Measurements from ENCODE around the gene WDR1. TPM values are rescaled to one million over a fixed set of nuclear protein-coding genes. Genes with fewer than 3 reads are reported as not detected.
A peak's percentile ranks its signal among the peaks of the same experiment; 100 is the strongest.

Gene WDR1, protein sequence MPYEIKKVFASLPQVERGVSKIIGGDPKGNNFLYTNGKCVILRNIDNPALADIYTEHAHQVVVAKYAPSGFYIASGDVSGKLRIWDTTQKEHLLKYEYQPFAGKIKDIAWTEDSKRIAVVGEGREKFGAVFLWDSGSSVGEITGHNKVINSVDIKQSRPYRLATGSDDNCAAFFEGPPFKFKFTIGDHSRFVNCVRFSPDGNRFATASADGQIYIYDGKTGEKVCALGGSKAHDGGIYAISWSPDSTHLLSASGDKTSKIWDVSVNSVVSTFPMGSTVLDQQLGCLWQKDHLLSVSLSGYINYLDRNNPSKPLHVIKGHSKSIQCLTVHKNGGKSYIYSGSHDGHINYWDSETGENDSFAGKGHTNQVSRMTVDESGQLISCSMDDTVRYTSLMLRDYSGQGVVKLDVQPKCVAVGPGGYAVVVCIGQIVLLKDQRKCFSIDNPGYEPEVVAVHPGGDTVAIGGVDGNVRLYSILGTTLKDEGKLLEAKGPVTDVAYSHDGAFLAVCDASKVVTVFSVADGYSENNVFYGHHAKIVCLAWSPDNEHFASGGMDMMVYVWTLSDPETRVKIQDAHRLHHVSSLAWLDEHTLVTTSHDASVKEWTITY
- polyA plus RNA-seq (ENCODE audit: insufficient read length in 4 of 4), result 100 to 1,000 TPM; 140 to 226 (median 188) TPM

DNA sequence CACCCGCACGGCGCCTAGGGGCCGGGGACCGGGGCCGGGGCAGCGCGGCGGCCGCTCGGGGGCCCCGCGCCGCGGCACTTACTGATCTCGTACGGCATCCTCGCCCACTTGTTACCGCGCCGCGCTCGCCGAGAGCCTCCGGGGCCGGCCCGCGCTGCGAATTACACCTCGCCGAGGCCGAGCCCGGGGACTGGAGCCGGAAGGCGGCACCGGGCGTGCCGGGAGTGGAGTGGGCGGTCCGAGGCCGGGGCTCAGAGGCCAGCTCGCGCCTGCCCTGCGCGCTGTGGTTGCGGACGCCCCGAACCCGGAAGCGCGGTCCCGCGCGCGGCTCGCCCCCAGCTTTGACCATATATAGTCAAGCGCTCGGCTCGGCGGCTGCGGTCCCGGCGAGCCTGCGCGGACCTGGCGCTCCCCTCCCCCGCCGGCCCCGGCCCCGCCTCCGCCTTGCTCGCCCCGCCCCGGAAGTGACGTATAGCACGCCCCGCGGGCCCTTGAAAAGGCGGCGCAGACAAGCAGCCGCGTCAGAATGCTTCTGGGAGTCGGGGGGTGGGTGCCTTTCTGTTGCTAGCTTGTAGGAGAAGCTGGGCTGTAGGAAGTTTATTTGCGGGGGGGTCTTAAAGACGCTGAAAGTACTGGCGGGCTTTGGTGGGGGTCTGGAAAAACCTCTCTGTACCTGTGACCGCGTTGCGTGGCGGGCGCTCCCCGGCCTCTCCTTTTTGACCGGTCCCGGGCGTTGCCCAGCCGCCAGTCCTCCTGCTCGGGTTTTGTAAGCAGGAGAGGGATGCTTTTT is at the start of gene WDR1:
Gene WDR1 (minus strand): TSS at position 231 of the 790 bp plus-strand sequence. CDS start 133 bp downstream, at position 98.
- DNase-seq (ENCODE audit: low read depth in 4 of 4, low spot score in 3 of 4), result peak; percentile 86 to 91 (median 88)

DNA sequence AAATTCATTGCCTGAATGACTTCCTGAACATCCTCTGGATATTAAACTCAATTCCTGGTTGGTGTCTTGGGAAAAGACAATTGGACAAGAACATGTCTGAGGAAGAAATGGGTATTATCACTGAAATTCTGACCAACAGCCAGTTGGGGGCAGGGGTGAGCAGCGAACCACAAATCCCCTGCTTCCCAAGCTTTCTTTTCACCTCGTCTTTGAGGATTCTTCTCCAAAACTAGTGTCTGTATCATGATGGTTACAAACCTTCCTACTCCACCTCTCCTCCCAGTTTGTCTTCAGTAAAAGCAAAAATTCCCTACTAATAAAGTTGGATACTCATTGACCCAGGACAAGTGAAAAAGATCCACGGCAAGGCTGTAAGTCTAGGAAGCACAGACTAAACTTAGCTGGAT is 48.3 kb upstream of the WDR1 start:
- no peak for DNase-seq (ENCODE audit: low read depth in 4 of 4, low spot score in 3 of 4)

DNA sequence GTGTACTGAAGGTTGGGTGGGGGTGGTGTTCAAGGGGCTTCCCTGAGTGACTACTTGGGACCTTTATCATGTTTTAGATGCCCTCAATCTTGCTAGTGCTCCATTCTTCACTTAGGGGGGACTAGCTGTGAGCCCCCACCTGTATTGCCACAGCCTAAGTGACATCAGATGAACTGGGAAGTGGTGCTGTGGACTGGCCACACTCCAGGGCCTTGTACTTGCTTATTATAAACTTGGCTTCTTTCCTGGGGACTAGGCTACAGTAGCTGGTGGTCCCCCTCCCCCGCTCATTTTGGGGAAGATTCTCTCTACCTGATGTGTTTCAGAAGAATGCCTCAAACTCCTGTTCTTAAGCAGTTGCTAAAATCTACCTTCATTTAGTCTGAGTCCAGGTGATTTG is 46.7 kb upstream of the WDR1 start:
- DNase-seq (ENCODE audit: low read depth in 4 of 4, low spot score in 3 of 4), result no peak

DNA sequence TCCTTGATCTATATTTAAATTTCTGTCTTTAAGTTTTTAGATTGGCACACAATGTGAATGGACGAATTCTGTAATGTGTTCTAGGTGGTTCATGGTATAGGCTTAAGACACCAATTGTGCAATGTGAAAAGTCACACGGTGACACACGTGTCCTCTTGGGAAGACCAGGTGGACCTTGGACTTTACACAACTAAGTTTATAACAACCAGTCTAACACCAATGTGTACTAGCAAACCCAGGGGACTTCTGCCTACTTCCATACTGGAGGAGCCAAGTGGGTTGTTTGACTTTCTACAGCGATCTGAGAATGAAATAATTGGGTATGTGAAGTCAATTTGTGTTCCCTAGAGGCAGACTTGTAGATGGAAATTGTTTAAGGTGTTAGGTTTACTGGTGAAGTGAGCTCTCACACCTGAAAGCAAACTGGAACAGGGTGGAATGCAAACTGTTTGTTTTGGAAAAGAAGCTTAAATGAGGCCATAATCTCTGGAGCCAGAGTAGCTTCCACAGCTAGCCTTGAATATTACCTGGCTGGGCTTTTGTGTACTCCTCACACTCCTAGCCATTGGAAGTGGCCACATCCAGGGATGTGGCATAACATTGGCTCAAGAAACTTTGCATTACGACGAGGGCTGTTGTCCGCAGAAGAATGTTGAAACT is 45.9 kb upstream of the WDR1 start:
- no peak for DNase-seq (ENCODE audit: low read depth in 4 of 4, low spot score in 3 of 4)

DNA sequence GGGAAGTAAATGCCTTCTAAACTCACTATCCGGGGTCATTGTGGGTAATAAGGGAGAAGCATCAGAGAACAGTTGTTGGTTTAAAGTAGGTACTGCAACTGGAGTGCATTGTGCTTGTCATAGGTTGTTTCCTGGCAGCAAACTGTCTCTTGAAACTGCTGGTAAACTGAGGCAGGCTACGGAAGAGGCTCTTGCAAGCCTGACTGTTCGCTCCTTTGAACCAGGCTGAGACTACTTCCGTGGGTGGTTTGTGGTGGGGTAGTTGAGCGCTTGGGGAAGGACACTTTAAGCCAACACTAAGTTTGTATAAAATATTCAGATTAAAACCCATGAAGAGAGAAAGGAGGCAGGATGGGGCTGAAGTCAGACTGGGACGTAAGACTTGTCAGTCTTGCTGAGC is 45.2 kb upstream of the WDR1 start:
- no peak for DNase-seq (ENCODE audit: low read depth in 4 of 4, low spot score in 3 of 4)

DNA sequence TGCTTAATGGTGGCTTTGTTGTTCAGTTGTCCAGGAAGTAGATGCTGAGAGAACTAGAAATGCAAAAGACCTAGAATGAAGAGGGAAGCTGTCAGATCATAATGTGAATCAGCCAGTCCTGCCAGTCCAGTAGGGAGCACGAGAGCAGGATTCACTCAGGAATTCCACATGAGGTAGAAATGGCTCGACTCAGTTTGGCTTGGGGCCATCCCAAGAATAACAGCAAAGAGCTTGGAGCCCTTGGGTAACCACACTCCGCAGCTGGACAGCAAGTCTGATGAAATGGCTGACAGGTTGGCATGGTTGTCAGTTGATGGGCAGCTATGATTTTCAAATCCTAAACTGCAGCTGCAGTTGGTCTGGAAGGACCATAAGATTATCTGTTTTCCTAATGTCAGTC is 44.5 kb upstream of the WDR1 start:
- DNase-seq (ENCODE audit: low read depth in 4 of 4, low spot score in 3 of 4), result no peak

DNA sequence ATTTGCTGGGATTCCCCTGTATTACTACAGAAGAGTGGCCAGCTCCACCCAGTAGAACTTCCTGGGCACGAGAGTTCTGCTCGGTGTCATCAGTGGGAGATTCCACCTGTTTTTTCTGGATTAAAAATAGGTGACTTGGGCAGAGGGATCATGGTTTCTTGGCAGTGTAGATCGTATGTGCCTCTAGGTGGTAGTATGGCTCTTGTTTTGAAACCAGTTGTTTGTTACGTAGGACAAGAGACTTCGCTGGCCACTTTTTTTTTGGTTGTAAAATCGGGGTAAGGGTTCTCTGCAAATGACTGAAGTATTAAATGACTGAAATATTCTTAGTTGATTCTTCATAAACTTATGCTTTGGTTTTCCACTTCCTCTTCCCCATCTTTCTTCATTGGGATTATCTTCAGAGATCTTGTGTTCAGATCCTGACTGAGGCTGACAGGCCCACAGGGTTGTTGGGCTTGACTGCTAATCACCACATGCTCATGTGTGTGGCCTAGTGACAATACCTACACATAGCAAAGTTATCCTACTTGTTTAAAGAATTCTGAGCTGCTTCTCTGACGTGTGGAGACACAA is 43.8 kb upstream of the WDR1 start:
- DNase-seq (ENCODE audit: low read depth in 4 of 4, low spot score in 3 of 4), result no peak

DNA sequence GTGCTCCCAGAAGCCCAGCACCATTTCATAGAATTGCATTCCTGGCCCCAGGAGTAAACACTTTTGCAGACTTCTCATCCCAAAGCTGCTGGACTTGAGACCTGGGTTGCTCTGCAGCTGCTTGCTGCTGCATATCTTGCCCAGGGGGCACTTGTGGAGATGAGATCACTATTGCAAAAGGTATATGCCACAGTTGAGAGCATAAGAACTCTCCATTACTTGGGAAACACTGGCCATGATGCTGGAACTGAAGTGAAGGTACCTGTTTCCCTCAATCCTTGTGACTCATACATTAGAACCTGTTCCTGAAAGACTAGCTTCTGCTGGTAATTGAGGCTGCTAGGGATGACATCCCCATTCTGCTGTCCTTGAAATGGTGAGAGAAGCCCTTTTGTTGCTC is 43.1 kb upstream of the WDR1 start:
- DNase-seq (ENCODE audit: low read depth in 4 of 4, low spot score in 3 of 4), result no peak

DNA sequence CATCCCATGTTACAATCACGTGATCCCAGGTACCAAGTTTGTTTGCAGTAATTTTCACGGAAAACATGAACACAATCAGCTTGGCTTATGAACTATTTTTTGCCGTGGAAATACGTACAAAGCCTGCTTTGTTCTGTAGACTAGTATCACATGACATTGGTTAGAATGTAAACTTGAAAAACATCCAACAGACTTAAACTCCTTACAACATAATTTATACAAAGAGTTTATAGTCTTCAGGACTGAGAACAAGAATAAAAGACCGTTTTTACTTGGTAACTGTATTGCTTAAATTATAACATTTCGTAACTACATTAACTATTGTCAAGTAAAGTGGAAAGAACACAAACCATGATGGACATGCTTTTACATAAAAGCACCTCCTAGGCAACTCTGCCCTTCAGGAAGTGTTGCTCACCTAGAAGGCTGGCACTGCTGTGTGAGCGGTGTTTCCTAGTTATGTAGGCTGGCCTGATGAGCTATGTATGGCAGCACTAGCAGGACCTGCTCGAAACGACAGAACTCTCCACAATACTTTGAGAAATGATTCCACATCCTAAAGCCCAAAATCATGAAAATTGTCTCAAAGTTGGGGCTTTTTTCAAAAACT is 41.8 kb upstream of the WDR1 start:
- no peak for DNase-seq (ENCODE audit: low read depth in 4 of 4, low spot score in 3 of 4)

DNA sequence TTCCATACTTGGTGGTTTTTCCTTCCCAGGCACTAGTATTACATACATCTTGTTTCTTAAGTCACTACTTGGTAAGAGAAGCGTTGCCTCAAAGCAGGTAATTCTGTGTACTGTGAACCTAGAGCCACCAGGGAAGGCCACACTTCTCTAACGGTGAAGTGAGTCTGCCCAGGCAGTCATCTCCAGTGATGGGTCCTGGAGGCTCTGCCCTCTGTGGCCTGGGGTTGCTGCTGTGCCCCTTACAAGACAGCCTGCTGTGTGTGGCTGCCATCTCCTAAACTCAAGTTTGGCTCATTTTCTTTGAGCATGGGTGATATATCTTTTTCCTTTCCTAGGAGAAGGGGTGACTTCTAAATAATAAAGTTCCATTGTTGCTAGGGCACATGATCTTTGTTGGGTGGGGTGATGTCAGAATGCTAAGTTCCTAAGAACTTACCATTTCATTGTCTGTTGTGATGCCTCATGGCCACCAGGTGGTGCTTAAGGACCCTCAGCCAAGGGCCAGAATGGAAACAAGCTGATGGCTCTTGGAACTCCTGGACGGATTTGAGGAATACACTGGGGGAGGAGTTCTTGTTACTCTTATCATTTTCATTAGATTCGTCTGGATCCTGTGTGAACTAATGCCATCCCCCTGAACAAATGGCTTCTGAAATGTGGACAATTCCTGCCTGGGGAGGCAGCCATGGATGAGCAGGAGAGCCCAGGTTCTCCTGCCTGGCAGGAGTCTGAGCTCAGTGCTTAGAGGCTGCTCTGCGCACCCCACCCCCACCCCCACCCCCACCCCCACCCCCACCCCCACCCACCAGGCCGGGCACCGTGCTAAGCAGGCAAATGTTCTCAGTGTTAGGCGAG is 41.1 kb upstream of the WDR1 start:
- peak in 2 of 4 donors; percentile 51 to 64 for DNase-seq (ENCODE audit: low read depth in 4 of 4, low spot score in 3 of 4)

DNA sequence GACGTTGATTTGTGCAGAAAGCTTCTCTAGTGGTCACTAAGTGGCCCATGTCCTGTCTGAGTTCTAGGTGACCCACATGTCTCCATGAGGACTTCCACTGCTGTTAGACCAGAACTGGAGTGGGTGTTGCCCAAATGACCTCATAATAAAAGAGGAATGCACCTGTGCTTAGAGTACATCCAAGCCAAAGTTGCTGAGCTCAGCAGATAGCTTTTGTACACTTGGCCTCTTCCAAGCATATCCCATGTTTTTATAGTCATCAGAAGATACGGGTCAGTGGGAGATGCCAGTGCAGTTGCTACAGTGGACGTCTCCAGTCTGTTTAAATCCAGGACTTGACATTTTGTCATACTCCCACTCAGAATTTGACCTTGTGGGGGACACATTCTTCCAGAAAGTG is 37.6 kb upstream of the WDR1 start:
- DNase-seq (ENCODE audit: low read depth in 4 of 4, low spot score in 3 of 4), result no peak

DNA sequence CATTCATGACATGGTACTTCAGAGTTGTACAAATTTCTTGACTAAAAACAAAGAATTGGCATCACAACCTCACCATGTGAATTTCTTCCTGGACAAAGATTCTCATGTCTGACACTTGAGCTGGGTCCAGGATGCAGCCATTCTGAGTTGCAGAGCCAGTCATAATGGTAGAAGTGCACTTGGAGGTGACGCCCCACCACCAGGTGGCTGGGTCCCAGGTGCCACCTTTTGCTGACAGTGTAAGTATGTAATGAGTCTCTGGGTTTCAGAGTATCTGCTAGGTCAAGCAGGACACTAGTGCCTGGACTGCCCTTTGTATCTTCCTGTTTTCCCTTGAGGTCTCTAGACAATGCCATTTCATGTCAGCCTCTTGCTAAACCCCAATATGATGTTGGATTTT is 36.6 kb upstream of the WDR1 start:
- no peak for DNase-seq (ENCODE audit: low read depth in 4 of 4, low spot score in 3 of 4)

DNA sequence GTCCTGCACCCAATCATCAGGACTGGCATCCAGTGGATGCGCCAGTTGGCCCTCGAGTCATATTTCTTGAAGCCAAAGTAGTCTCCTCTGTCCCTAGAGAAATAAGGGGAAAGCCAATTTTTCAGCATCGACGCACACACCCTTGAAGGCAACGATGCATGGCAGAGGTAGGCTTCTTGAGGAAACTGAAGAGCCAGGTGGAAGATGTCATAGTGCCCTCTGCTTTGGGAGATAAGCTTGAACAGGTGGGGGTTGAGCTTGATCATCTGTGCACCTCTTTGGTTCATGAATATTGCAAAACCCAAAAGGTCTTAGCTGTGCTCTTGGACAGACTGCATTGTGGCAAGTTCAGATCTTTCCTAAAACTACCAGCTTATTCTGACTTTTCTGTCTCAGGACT is 34.6 kb upstream of the WDR1 start:
- DNase-seq (ENCODE audit: low read depth in 4 of 4, low spot score in 3 of 4), result no peak

DNA sequence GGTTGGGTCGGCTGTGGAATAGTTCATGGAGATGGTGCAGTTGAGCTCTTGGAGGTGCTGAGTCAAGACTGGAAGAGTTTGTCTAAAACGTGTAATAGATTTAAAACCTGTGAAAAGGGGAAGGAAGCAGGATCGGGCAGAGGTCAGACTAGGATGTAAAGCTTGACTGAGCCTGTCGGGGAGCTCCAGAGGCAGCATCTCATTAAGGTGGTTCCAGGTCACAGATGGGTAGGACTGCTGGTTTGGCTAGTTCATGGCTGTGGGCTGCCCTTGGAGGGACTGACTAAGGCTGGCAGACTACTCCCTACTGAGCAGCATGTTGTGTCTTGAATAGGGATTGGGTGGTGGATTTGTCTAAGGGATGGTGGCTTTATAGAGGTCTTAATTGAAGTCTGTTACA is 28.4 kb upstream of the WDR1 start:
- no peak for DNase-seq (ENCODE audit: low read depth in 4 of 4, low spot score in 3 of 4)

DNA sequence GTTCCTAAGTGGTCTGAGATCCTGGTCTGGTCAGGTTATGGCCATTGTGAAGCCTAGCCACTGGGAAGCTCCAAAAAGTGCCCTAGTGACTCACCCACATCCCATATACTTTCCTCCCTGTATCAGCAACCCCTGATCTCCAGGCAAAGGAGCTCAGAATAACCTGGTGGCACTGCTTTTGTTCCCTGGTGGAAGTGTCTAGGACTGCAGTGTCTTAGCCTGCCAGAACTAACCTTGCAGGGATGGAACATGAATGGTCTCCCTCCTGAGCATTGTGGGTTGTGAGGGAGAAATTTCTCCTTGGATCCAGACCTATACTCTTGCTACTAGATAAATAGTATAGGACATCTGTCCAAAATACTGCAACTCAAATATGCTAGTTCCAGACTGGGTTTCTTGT is 27.9 kb upstream of the WDR1 start:
- no peak for DNase-seq (ENCODE audit: low read depth in 4 of 4, low spot score in 3 of 4)

DNA sequence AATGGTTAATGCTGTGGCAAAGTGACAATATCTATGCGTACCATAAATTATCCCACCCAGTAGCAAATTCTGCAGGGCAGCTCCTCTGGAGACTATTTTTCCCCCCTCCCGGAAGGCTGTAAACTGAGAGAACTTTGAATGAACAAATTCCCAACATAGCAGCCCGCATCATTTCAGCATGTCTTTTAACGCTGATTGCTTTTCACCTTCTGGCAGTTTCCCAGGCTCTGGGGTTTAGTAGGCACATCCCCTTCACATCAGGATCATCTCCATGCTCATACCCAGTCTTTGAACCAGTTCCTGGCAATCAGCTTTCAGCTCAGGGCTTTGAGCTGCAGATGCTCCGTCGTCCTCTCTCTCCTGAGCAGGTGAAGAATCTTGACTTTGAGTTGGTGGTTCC is 26.6 kb upstream of the WDR1 start:
- DNase-seq (ENCODE audit: low read depth in 4 of 4, low spot score in 3 of 4), result no peak

DNA sequence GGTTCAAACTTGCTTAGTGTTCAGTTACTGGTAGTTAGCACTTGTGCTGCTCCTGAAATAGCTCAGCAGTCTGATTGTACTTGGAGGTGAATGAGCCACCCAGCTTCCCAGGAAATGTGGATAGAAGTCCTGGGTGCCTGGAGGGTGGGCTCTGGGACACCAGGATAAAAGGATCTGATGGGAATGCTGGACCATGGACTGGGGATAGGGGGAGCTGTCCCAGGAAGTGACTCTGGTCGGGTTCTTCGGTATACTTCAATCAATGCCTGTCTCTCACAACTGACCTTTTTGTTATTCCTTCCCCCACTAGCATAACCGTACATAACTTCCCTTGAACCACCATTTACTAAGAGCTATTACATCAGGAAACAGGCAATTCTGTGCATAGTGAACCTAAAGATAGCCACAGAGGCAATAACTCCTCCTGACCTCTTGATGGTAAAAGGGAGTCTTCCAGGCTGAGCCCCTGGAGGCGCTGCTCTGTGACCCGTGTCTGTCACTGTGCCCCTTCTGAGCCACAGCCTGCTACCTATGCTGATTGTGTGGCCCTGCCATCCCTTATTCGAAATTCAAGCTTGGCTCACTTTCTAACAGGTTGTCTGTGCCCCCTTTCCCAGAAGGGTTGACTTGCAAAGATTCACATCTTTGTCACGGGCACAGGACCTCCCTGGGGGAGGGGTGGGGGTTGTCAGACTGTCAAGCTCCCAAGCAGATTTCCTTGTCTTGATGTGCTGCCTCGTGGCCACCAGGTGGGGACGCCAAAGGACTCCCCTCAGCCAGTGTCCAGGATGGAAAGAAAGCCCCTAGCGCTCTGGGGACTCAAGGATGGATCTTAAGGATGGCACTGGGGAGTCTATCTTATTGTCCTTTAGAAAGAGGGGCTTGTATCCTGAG is 24.5 kb upstream of the WDR1 start:
- no peak for DNase-seq (ENCODE audit: low read depth in 4 of 4, low spot score in 3 of 4)

DNA sequence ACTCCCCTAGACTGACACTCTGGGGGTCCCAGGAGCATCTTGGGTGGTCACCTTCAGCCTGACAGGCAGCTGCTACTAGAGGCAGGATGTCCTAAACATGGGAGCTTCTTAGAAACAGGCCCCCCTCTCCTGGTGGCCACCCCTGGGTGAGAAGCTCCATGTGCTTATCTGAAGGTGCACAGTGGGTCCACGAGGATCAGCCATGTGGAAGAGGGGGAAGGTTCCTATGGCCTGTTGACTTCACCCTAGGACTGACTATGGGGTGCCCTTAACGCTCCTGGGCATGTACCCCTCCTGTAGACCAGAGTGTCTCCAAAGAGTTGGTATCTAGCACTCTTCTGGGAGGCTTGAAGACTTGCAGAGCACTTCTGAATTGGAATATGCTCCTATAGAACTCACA is 22.9 kb upstream of the WDR1 start:
- DNase-seq (ENCODE audit: low read depth in 4 of 4, low spot score in 3 of 4), result no peak

Measured in left renal pelvis (tissue), 4 donors.